GM18519 (cell line): ENCODE measurements around the gene CDHR1.

ENCODE experiments used
- ATAC-seq: cut with Tn5 transposase; IDR thresholded peaks from one replicate; pipeline ENCODE4 v1.9.1; 2021; ENCODE audit warnings: mild to moderate bottlenecking, moderate library complexity; ENCODE audit not compliant: unreplicated experiment, low FRiP score

The CDHR1 gene

GRCh38 chr10:84224411-84225028 is 30.2 kb downstream of the CDHR1 start:
- no peak for ATAC-seq

- ATAC-seq: no peak
These were observed 31.3 kb downstream of the CDHR1 start, which contains the start of gene LRIT2 for GRCh38 chr10:84225427-84226173. LRIT2 (minus strand) TSS chr10:84225544; CDS start chr10:84225520, 24 bp downstream.

GRCh38 chr10:84226616-84227015 is 32.3 kb downstream of the CDHR1 start:
- ATAC-seq: no peak

- no peak for ATAC-seq
These were observed 33.5 kb downstream of the CDHR1 start for GRCh38 chr10:84227810-84228209.

- no peak for ATAC-seq
These were observed 36.0 kb downstream of the CDHR1 start for GRCh38 chr10:84230359-84230758.

- no peak for ATAC-seq
These were observed 38.0 kb downstream of the CDHR1 start for GRCh38 chr10:84232376-84232775.

- ATAC-seq: no peak
These were observed 39.6 kb downstream of the CDHR1 start for GRCh38 chr10:84233940-84234339.

GRCh38 chr10:84234479-84234878 is 40.1 kb downstream of the CDHR1 start:
- ATAC-seq: no peak

GRCh38 chr10:84235096-84235495 is 40.8 kb downstream of the CDHR1 start:
- no peak for ATAC-seq

GRCh38 chr10:84236807-84237198 is 42.5 kb downstream of the CDHR1 start:
- ATAC-seq: no peak

GRCh38 chr10:84237199-84238051 is 43.1 kb downstream of the CDHR1 start:
- no peak for ATAC-seq

- ATAC-seq: no peak
These were observed 44.6 kb downstream of the CDHR1 start for GRCh38 chr10:84238909-84239308.

GRCh38 chr10:84241185-84241790 is 47.0 kb downstream of the CDHR1 start, which contains the start of gene LRIT1:
LRIT1 (minus strand) TSS chr10:84241546; CDS start chr10:84241439, 107 bp downstream.
- no peak for ATAC-seq

- ATAC-seq: no peak
These were observed 49.4 kb downstream of the CDHR1 start for GRCh38 chr10:84243759-84244158.

GRCh38 chr10:84244651-84245270 is 50.4 kb downstream of the CDHR1 start, which contains the start of gene RGR:
RGR (plus strand) TSS chr10:84245053; CDS start chr10:84245091, 38 bp downstream.
- ATAC-seq: no peak

- ATAC-seq: no peak
These were observed 53.2 kb downstream of the CDHR1 start for GRCh38 chr10:84247496-84247895.

- no peak for ATAC-seq
These were observed 54.5 kb downstream of the CDHR1 start for GRCh38 chr10:84248794-84249193.

- ATAC-seq: no peak
These were observed 60.5 kb downstream of the CDHR1 start for GRCh38 chr10:84254552-84255478.
